NOMO-1 (cell line): ENCODE measurements around the gene TESK1.
"Not testable (repeated sequence)": the region's sequence is repeated elsewhere in the genome, so short reads cannot be mapped to it uniquely, and the experiment has no call there.

Source experiments
- DNase-seq, 2 experiments: peaks; one replicate each; lab custom pipeline; 2025; ENCODE audit not compliant: unreplicated experiment in 2 of 2; lab: John Stamatoyannopoulos, UW

TESK1 gene

GRCh38 chr9:35579659-35580227 lies 25.3 kb upstream of the TESK1 start:
- not testable (repeated sequence) for DNase-seq

- DNase-seq = not testable (repeated sequence)
Observed at GRCh38 chr9:35583521-35583920, 21.5 kb upstream of the TESK1 start.

- DNase-seq = not testable (repeated sequence)
Observed at GRCh38 chr9:35584681-35585080, 20.4 kb upstream of the TESK1 start.

- DNase-seq = not testable (repeated sequence)
Observed at GRCh38 chr9:35588506-35588905, 16.6 kb upstream of the TESK1 start.

GRCh38 chr9:35593581-35593980 lies 11.5 kb upstream of the TESK1 start:
- DNase-seq = no peak

- no peak for DNase-seq
Observed at GRCh38 chr9:35594471-35594870, 10.6 kb upstream of the TESK1 start.

- DNase-seq = not testable (repeated sequence)
Observed at GRCh38 chr9:35596907-35597306, 8.2 kb upstream of the TESK1 start.

GRCh38 chr9:35598866-35599590 lies 6.0 kb upstream of the TESK1 start:
- DNase-seq = no peak

- no peak for DNase-seq
Observed at GRCh38 chr9:35599763-35600604, 5.1 kb upstream of the TESK1 start.

GRCh38 chr9:35603506-35603985 lies 1.5 kb upstream of the TESK1 start:
- peak in 1 of 2 experiments; percentile 79 for DNase-seq

- peak; percentile 100 for DNase-seq
Observed at GRCh38 chr9:35603986-35604577, 980 bp upstream of the TESK1 start.

- peak in 1 of 2 experiments; percentile 20 for DNase-seq
Observed at GRCh38 chr9:35605351-35606137, 482 bp downstream of the TESK1 start.

- no peak for DNase-seq
Observed at GRCh38 chr9:35606138-35606504, 1.1 kb downstream of the TESK1 start.

GRCh38 chr9:35606726-35607125 lies 1.7 kb downstream of the TESK1 start:
- DNase-seq = no peak

- no peak for DNase-seq
Observed at GRCh38 chr9:35608221-35608620, 3.2 kb downstream of the TESK1 start.

GRCh38 chr9:35609001-35609819 lies 4.1 kb downstream of the TESK1 start:
- no peak for DNase-seq

- no peak for DNase-seq
Observed at GRCh38 chr9:35609820-35610163, 4.7 kb downstream of the TESK1 start.

GRCh38 chr9:35611230-35611797 lies 6.3 kb downstream of the TESK1 start:
- peak; percentile 34 to 58 for DNase-seq

GRCh38 chr9:35612066-35612465 lies 7.0 kb downstream of the TESK1 start:
- DNase-seq = not testable (repeated sequence)
